LHCN-M2 (cell line): ENCODE results near the gene RILPL1. TPM values are rescaled to one million over a fixed set of nuclear protein-coding genes. Genes with fewer than 3 reads are reported as not detected.
"Not testable (repeated sequence)": the region's sequence is repeated elsewhere in the genome, so short reads cannot be mapped to it uniquely, and the experiment has no call there.

ENCODE experiments used
- DNase-seq: peaks from one replicate; pipeline ENCODE4 v3.0.0-alpha.2; 2012; ENCODE audit warnings: low read depth
- total RNA-seq: library from RNA; depleted of rRNA; stranded (reverse); fragments of >200 nt; gene quantifications from 2 replicates; pipeline ENCODE4 v1.2.3, GENCODE V29; 2014

RILPL1 gene
- total RNA-seq, 1 experiment from 2014 or later: 15.4 TPM

DNA sequence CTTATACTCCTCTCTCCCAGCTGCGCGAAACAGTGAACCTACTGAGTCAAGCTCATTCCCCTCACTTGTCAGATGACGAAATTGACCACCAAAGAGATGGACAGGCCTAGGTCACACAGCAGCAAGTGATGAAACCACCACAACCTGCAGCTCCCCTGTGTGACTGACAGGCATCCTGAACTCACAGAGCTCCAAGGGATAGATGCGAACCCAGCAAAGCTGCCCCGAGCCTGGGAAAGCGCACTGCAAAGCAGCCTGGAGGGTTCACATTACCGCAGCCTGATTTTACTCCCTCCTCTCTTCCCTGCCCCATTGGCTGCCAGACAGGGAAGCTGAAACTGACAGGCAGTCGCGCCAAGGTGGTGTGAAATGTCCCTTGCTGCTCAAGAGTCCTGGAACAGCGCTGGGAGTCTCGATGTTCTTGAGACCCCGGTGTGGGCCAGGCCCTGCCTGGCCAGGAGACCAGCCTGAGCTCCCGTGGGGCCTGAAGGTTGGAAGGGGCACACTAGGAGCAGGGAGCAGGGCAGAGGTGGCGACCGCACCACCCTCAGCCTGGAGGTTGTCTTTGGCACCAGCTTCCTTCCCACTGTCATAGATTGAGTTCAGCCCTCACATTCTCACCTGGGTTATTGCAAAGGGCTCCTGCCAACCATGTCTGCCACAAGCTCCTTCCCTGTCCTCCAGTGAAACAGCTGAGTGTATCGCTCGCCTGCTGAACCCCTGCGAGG, 39.2 kb downstream of the RILPL1 start:
- no peak for DNase-seq

DNA sequence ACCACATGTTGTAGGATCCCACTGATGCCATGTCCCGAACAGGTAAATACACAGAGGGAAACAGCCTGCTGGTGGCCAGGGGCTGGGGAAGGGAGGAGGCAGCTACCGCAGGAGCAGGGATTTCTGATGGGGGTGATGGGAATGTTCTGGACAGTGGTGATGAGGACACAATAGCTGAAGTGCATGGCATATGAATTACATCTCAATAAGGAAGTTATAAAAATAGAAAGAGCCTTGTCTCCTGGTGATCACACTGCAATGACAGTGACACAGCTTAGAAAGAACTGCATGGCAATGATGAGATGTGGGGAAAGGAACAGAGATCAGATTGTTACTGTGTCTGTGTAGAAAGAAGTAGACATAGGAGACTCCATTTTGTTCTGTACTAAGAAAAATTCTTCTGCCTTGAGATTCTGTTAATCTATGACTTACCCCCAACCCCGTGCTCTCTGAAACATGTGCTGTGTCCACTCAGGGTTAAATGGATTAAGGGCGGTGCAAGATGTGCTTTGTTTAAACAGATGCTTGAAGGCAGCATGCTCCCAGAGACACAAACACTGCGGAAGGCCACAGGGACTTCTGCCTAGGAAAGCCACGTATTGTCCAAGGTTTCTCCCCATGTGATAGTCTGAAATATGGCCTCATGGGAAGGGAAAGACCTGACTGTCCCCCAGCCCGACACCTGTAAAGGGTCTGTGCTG, 41.0 kb downstream of the RILPL1 start:
- not testable (repeated sequence) for DNase-seq

DNA sequence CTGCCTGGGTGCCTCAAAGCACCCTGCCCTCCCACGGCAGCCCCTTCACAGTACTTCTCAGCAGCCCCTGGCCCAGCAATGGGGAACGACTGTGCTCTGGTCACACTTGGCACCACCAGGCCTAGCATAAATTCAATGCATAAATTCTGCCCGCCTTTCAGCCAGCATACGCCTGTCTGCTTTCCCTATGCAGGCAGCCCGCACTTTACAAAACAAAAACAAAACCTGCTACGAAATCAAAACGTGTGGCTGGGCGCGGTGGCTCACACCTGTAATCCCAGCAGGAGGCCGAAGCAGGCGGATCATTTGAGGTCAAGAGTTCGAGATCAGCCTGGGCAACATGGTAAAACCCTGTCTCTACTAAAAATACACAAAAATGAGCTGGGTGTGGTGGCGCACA, 42.0 kb downstream of the RILPL1 start:
- no peak for DNase-seq

DNA sequence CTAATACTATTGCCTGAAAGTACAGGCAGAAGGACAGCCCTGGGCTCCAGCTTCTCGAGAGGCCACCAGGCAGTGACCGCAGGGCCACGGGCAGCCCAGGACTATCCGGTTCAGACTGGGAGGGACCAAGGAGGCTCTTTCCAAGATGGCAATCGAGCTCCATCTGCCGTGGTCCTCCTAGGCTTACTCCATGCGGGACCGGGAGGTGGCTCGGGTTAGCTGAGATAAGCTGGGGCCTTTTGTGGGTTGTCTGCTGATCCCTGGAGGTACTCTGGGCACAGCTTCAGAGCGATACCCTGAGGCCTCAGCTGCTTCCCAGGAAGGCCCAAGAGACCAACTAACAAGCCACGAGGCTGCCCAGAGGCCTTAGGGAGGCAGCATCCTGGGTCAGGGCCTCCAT, 42.5 kb downstream of the RILPL1 start:
- no peak for DNase-seq

DNA sequence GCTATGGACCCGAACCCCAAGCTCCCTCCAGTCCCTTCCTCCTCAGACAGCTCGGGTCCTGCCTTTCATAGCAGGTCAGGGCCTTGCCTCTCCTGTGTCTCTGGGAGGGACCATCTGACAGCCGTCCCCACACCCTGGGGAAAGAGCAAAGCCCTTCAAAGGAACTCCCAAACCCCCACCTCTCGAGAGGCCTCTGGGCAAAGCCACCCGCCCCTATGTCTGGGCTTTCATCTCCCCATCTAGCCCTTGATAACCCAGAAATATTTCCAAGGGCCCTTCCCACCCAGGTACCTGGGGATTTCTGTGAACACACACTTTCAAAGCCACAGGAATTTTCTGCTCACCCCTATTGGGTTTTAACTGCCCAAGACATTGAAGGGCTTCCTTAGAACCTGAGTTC, 43.4 kb downstream of the RILPL1 start:
- no peak for DNase-seq

DNA sequence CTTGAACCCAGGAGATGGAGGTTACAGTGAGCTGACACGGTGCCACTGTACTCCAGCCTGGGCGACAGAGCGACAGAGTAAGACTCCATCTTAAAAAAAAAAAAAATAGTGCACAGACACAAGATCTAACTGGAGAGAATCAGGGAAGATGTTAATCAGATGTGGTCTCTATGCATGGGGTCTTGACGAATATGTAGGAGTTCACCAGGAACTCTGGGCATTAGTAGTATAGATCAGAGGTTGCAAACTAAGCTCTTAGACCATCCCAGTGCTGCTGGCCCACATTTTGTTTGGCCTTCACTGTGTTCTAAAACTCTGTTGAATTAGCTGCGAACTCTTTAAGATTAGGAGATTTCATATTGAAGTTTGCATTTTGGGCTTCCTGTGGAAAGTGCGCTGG, 43.9 kb downstream of the RILPL1 start:
- no peak for DNase-seq

DNA sequence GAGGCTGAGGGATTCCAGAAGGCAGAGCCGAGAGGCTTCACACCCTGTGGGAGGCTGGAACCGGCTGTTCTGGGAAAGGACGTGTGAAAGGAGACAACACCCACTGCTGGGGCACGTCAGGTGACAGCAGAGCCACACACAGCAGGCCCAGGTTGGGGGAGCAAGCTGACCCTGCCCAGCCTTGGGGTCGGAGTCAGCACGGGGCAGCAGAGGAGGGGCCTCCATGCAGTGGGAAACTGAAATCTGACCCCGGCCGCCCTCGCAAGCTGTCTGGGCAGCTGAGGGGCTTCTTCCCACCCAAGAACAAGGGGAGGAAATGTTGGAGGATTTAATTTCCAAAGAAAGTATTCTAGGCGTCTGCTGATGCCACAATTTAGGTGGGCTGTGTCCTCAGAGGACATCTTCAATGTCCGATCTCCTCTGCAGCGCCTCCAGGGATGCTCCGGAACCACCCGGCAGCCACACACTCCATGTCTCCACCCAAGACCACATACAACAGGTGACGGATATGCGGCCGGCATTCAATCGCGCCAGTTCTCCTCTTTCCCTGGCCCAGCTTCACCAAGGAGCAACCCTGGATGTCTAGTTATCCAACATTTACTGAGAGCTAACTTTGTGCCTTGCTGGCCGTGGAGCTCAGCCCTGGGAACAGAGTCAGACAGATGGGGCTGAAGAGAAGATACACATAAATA, 44.8 kb downstream of the RILPL1 start:
- DNase-seq: no peak

DNA sequence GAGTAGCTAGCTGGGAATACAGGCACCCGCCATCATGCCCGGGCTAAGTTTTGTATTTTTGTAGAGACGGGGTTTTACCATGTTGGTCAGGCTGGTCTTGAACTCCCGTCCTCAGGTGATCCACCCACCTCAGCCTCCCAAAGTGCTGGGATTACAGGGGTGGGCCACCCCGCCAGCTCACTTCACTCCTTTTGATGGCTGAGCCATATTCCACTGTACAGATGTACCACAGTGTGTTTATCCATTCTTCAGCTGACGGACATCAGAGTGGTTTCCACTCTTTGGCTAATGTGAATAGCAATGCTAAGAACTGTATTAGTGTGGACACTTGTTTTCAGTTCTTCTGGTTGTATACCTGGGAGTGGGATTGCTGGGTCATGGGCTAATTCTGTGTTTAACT, 46.1 kb downstream of the RILPL1 start:
- DNase-seq: no peak

DNA sequence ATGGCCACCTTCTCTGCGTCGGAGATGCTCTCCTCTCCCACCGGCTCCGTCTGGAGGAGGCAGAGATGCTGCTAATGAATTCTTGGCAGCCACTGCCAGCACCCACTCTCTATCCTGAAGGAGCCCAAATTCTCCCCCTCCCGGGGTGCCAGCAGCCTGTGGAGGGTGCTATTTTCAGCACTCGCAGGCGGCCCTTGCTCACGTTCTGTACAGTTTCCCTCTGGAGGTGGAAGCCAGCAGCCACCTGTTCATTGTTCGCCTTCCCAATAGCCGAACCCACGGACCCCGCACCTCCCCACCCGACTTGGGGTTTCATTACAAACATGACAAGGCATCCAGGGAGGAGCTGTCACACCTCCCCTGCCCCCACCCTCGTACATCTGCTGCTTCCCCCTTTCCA, 47.8 kb downstream of the RILPL1 start:
- no peak for DNase-seq

DNA sequence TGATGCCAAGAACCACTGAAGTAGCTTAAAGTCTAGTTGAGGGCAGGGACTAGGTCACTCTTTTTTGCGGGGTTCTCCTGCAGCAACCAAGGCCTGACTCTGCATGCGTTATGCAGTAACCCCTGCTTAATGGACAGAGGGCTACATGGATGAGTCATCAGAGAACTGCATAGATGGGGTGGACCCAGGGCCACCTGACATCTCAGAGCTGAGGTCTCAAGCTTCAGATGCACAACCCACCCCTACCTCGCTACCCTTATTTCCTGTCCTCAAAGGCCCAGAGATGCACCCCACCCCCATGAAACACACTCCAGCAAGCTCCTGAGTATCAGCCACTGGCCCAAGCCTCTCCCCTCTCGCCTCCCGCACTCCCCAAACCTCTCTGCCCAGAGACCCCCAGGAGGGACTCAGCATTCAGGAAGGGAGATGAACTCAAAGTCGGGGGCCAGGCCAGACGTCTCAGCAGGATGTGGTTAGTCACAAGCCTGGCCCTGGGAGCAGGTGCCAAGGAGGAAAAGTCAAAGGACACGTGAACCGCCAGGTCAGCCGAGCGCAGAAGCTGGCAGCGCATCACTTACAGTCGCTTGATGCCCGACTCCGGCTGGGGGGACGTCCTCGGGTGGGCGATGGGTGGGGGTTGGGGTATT, 49.8 kb downstream of the RILPL1 start:
- no peak for DNase-seq

DNA sequence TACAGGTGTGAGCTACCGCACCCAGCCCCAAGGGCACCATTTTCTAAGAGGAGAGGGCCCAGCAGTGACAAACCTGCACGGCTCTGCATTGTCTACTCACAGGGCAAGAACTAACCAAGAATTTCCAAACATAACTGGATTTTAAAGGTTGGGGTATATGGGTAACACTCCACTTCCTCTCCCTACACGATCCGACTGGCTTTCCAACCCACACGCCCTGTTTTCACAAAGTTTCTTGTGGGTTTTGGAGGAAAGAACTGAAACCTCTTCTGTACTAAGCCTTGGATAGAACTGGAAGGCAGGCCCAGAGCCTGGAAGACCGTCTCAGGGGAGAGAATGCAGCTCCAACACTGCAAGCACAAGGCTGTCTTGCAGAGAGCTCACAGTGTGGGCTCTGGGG, 50.6 kb downstream of the RILPL1 start:
- no peak for DNase-seq

DNA sequence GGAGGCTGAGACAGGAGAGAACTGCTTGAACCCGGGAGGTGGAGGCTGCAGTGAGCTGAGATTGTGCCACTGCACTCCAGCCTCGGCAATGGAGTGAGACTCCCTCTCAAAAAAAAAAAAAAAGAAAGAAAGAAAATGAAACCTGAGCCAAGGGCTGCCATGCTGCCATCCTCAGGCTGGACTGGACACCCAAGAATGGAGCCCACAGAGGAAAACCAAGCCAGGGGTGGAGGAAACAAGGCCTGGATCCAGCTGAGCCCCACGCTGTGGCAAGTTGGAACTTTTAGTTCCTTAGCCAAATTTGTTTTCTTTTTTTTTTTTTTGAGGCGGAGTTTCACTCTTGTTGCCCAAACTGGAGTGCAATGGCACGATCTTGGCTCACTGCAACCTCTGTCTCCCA, 52.3 kb downstream of the RILPL1 start:
- not testable (repeated sequence) for DNase-seq

DNA sequence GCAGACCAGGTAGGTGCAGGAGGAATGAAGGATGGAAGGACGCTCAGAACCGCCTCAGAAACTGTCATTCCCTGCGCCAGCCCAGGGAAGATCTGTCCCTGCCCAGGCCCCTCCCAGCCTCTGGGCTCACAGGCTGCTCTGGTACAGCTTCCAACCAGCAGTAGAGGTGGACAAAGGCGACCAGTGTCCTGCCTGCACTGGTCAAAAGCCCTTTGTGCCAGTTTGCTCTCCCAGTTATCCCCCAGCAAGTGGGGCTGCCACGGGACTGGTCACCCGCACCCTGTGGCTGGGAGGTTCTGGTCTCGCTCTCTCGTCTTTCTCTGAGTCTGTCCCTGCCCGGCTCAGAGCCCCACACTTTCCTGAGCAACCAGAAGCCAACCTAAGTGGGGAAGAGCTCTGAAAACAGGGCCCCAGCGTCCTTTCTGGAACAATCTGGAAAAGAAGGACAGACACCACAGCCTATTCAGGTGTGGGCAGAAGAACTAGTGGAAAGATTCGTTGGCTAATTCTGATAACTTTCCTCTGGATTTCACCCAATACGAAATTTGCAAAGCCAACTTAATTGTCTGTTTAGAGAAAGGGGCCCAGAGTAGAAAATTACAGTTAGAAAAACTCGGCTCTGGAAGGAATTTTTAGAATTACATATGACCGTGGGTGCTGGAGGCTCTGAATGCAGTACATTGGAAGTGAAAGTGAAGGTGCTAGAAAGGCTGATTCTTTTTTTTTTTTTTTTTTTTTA, 53.9 kb downstream of the RILPL1 start:
- DNase-seq: no peak

DNA sequence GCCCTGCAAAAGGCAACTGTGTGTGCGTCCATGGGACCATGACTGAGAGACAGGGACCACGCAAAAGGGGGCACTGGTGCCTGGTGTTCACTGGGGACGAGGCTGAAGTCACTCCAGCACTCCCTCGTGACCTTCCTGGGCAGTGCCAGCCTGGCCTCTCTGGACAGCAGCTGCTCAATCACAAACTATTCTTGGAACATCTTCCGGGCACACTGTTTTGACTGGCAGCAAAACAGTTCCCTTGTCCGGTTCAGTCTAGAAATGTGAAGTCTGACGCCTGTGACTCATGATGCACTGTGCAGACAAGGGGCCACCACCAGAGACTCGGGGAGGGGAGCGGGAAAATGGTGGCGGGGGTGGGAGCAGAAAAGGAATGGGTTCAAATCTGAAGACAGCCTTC, 54.8 kb downstream of the RILPL1 start:
- DNase-seq: peak; percentile 95

DNA sequence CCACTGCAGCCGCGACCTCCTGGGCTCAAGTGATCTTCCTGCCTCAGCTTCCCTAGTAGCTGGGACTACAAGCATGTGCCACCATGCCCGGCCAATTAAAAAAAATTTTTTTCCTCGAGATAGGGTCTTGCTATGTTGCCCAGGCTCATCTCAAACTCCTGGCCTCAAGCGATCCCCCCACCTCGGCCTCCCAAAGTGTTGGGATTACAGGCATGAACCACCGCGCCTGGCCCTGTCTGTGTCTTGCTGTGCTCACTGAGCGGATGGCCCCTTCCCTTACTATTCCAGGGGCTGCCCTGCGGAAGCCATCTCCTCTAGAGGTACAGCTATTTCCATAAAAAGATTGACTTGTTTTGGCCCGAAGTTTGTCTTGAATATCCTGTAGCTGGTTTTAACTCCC, 55.5 kb downstream of the RILPL1 start:
- DNase-seq: no peak

DNA sequence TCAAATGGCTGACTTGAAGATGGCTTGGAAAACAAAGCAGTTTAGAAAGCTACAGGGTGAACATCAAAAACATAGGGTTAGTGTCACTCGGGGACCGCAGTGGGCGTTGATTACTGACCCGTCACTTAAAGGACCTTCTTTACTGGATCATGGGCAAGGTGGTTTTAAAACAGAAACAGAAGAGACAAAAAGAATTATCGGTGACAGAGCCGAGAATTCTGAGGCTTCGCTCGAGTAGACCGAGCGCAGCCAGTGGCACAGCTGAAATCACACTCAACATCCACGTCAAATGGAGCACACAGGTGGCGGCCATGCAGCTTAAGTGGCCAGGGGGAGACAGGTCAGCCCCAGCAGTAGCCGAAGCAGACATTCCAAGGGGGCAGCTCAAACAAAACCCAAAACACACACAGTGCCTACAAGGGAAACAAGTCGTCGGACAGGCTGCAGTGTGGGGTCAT, 58.2 kb downstream of the RILPL1 start:
- DNase-seq: no peak

DNA sequence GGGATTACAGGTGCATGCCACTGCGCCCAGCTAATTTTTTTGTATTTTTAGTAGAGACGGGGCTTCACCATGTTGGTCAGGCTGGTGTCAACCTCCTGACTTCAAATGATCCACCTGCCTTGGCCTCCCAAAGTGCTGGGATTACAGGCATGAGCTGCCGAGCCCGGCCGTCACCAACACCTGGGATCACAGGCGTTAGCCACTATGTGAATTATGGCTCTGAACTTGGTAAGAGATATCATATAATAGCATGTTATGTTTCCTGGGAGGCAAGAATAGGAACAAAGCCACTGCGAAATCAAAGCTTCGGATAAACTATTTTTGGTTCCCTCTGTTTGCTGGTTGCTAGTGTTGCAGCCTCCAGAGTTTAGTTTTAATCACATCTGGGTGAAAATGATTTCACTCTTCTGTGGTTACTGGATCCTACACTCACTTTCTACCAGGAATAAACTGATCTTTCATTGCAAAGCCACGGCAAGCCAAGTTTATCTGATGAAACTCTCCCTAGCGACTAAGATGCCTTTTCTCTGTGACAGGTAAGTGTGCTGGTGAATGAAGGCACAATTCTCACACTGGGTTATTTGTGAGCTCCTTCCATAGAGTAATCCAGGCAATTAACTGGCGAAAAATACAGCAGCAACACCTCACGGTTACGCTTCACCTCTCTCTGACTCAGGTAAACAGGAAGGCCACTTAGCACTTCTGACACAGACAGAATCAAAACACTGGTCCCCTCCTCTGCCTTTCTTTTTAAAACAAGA, 58.9 kb downstream of the RILPL1 start:
- no peak for DNase-seq

DNA sequence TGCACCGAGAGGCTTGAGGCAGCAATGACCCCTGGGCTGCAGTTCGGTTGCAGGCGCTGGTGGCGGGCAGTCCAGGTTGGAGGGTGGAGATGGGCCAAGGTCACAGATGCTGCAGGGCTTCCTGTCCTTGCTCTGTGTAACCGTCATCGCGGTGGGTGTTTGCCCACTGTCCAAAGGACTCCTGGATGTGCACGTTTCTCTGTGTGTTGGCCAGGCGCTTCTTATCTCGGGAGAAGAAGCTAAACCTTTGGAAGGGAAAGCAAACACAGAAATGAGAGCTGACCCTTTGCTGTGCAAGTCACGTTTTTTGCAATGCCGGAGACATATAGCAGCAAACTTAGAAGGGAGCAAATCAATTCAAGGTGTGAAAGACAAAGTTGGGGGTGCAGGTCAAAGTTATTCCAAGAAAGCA, 61.1 kb downstream of the RILPL1 start:
- DNase-seq: no peak

DNA sequence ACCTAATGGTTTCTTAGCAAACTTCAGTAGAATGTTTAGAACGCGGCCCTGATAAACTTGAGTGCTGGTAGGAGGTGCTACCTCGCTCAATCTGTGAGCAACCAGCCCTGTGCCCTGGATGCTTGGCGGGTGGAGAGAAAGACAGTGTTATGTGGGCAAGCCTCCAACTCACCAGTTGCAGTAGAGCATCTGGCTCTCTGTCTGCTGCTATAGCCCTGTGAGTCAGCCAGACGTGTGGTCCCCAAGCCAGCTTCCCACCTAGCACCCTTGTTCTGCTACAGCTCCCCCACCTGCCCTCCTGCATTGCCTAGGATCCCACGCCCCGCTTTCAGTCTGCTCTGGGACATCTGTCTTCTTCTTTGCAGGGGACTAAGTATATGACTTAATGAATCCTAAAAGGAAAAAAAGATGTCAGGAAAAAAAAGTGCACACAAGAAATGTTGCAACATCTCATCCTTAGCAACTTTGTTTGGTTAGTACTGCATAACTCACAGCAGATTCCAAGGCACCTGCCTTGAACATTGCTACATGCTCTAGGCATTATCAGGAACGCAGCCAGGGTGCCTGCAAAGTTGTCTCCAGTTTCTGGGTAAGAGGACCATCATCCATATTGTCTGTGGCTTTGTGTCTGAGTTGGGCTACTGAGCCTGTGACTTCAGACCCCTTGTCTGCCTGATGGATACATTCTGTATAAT, 62.0 kb downstream of the RILPL1 start:
- DNase-seq: peak; percentile 58

DNA sequence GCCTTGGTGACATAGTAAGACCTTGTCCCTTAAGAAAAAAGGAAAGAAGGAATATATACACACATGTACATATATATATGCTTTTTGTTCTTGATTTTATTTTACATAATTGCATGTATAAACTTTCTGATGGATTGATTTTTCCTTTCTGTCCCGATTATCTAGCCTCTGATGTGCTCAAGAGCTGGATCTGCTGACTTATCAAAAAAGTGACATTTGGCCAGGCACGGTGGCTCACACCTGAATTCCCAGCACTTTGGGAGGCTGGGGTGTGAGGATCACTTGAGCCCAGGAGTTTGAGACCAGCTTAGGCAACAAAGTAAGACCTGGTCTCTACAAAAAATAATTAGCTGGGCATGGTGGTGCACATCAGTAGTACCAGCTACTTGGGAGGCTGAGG, 63.5 kb downstream of the RILPL1 start:
- DNase-seq: no peak
